NCI-H748 treated with DMSO at 0.1 percent for 48 hours (cell line): ENCODE data around the gene LRBA.

Experiments used
- DNase-seq: peaks from one replicate; lab custom pipeline; 2025; lab: John Stamatoyannopoulos, UW

LRBA gene

GRCh38 chr4:150366487-150366999 lies 648.5 kb downstream of the LRBA start:
- DNase-seq = peak; percentile 85

DNA sequence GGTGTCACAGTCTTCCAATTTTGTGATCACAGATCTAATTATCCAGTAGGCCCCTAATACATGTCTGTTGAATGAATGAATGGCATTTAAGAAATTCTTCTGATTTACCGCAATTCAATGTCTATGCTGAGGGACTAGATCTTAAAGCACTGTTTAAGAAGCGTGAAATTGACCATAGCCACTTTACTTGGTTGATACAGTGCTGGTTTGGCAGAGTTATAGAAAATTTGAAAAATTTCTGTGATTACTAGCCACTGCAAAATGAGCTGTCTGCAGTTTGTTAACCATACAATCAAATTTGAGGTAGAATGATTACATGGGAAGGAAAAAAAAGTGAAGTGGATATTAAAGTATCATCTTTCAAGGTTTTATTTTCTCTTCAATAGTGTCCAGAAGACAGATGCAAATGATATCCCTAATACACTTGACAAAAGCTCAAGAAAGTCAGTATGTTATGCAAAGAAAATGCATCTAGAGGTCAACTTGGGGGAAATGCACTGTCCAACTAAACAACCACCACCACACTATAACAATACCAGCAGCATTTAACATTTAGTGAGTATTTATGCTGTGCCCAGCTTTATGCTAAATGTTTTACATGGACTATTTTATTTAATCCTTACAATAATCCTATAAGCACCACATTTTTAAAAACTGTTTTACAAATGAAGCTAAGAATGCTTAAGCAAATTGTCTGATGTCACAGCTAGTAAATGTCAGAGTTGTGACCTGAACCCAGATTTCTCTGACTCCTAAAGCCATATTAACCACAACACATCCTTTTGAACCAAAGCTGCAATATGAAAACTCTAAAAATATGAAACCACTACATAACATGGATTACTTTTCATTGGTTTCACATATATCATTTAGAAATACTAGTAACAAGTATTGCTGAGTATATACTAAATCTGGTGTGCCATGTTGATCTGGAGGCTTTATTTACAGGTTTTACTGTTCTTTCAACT lies 651.1 kb downstream of the LRBA start:
- no peak for DNase-seq

GRCh38 chr4:150358691-150359090 lies 656.4 kb downstream of the LRBA start:
- no peak for DNase-seq

DNA sequence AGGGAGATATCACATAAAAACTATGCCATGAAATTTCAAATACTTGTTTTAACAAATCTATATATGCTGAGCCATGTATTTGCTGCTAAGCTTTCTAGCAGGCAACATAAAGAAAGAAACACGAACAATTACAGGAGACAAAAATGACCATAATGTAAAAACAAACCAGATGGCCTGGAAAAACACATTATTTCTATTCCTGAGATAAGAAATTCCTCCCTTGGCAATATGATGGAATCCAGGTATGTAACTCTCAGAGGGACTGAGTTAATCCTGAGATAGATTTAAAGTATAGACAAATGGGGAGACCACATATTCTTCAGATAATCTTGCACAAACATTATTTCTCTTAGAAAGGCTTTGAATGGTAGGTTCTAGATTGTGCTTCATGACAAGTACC lies 657.3 kb downstream of the LRBA start:
- no peak for DNase-seq

GRCh38 chr4:150355858-150356455 lies 659.1 kb downstream of the LRBA start:
- no peak for DNase-seq

DNA sequence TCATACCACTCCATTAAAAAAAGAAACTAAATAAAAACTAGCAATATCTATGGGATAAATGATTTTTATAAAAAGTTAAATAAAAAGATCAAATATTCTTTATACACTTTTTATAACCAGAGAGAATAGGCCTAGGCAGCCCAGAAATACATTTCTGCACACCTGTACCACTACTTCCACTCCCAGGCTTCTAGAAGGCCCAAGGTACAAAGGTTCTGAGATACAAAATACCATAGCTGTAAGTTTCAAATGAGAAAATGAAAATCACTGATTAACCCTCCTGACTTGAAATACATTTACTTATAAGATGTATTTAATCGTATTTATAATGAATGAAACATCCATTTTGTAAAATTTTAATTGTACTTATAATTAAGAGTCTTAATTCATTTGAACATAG lies 659.7 kb downstream of the LRBA start:
- no peak for DNase-seq

DNA sequence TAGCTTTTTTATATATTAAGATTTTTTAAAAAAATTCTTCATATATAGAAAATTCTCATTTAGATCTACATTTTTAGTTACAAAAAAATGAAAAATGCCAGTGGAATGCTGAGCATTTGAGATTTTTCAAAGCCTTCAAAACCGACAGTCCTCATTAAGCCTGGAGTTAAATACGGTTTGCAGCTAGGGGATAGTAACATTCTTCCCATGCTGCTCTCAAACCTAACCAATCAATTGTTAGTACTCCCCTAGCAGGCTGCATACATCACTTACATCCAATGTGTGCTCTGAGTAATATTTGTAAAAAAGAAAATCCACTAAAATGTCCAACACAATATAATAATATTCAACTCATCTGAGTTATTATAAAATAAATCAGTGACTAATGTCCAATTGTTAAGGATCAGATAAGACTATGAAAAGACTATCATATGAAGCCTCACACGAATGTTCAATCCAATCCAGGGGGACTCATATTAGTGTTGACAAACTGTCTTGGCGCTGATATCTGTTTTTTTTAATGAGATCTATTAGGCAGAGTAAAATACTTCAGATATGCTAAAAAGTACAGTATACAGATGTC lies 660.8 kb downstream of the LRBA start:
- no peak for DNase-seq

DNA sequence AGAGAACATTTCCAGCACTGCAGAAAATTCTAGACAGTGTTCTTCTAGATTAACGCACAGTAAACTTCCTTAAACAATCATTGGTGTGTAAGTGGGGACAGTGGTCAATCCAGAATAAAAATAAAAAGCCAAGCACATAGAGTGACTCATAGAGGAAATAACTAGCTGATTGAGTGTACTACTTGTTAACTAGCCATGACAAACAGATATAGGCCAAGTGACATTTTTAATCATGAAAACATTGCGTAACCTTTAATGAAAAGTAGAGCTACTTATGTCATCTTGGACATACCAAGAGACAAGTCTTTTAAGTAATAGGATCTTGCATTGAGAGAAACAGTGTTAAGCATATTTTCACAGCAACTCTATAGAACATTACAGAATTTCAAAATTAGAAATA lies 667.0 kb downstream of the LRBA start:
- DNase-seq = no peak

DNA sequence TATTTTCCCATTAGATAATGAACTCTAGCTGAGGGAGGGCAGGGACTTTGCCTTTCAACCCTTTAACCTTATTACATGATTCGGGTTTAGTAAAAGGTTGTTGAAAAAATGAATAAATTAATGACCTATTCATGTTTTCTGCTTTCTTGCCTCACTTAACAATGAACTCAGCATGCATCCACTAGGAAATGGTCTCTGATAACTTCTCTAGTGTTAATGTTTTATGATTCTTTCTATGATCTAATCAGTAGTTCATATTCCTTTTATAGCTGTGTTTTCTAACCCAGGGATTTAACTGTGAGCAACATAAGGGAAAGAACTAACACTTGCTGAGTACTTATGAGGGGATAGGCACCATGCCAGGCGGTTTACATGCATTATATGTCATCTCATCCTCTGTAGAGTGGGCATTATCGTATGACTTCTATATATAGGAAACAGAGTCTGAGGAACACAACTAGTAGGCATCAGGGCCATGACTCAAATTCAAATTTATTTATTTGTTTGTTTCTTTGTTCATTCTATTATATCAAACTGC lies 669.8 kb downstream of the LRBA start:
- no peak for DNase-seq

DNA sequence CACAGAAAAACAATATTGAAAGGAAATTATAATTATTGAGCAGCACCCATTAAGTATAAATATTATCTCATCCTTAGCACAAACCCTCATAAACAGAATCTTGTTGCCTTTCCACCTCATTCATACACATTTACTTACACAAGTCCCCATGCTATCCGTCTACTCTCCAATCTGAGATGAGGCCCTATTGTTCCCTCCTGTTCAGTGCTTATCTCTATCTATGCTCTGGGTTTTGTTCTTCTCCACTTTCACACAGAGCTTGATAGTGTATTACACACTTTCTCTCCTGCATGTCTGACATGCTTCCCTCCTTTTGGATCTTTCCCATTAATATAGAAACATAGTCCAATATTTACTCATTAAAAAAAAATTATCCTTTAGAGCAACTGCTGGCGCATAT lies 671.3 kb downstream of the LRBA start:
- no peak for DNase-seq

DNA sequence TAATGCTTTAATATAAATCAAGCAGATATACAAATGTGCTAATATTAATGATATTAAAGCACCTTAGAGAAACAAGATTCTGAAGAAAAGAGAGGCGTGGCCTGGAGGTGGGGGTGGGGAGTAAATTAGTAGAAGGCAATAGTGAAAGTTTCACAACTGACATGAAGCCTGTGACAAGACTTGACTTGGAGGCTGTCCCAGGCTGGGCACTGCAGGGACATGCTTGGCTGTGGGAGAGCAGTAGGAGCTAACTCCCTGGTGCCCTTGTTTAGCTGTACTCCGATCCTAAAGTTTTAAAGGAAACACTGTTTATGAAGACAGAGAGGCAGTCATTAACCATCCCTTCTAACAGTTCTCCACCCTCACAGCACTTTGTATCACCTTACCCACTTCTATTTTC lies 672.1 kb downstream of the LRBA start:
- no peak for DNase-seq

DNA sequence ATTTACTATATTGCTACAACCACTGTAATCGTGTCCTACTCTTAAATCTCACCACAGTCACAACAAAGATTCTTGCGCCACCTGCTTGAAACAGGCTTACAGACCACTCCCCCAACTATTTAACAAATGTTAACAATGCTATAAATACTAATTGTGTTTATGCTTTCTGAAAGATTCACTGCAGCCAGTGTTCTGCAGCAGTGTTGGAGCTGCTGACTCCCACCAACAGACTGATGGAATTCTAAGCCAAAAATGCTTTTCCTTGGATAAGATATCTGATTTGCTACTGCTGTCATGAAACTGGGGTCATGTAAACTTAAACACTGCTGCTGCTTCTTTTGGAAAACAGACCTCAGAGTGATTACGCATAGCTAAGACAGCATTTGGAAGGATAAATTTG lies 677.4 kb downstream of the LRBA start:
- peak; percentile 2 for DNase-seq

GRCh38 chr4:150336676-150337412 lies 678.2 kb downstream of the LRBA start:
- no peak for DNase-seq

DNA sequence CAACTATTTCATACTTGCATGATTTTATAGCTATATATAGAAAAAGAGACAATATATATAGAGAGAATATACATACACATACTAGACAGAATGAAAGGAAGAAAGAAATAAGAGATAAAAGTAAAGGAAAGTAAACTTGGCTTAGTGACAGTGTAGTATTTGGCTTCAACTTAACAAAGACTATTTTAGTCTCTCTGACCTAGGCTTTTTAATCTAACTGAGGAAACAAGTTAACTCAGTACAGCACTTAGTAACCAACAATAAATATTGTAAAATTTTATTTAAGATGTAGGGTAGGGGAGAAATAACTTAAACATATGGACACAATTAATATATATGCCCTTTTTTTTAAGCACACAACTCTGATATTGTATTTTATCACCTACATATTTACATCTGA lies 682.1 kb downstream of the LRBA start:
- DNase-seq = no peak

DNA sequence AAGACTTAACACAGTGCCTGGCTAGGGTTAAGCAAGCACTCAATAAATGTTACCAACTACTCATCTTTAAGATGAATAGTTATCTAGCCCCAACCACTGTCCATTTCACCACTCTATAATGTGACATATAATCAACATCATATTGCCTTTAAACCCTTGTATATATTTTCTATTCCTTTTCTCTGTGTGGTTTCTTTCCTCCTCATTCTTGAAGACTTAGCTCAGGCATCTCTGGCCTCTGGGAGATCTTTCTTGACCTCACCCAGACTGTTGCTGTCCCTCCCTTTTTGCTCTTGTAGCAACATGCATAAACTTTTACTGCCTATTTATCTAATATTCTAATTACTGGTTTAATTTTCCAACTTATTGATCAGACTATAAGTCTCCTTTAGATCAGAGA lies 683.0 kb downstream of the LRBA start:
- DNase-seq = no peak

GRCh38 chr4:150329373-150329772 lies 685.7 kb downstream of the LRBA start:
- DNase-seq = no peak

- no peak for DNase-seq
These were observed 686.6 kb downstream of the LRBA start for GRCh38 chr4:150328496-150328895.

DNA sequence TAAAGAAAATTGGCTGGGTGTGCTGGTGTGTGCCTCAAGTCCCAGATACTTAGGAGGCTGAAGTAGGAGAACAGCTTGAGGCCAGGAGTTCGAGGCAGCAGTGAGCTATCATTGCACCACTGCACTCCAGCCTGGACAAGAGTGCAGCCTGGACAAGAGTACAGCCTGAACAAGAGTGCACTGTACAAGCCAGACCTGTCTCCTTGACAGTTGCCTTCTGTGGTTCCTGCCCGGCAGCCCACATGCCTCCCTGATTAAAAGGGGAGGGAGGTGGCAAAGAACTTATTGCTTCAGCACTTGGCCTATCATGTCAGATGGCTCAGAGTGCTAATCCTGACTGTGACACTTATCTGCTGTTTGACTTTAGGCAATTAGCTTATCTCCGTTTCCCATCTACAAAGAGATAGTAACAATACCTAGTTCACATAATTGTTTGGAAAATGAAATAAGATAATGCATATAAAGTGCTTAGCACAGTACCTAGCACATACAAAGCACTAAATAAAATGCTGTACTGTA lies 687.8 kb downstream of the LRBA start:
- DNase-seq = no peak

- DNase-seq = no peak
These were observed 689.2 kb downstream of the LRBA start for GRCh38 chr4:150325872-150326271.

DNA sequence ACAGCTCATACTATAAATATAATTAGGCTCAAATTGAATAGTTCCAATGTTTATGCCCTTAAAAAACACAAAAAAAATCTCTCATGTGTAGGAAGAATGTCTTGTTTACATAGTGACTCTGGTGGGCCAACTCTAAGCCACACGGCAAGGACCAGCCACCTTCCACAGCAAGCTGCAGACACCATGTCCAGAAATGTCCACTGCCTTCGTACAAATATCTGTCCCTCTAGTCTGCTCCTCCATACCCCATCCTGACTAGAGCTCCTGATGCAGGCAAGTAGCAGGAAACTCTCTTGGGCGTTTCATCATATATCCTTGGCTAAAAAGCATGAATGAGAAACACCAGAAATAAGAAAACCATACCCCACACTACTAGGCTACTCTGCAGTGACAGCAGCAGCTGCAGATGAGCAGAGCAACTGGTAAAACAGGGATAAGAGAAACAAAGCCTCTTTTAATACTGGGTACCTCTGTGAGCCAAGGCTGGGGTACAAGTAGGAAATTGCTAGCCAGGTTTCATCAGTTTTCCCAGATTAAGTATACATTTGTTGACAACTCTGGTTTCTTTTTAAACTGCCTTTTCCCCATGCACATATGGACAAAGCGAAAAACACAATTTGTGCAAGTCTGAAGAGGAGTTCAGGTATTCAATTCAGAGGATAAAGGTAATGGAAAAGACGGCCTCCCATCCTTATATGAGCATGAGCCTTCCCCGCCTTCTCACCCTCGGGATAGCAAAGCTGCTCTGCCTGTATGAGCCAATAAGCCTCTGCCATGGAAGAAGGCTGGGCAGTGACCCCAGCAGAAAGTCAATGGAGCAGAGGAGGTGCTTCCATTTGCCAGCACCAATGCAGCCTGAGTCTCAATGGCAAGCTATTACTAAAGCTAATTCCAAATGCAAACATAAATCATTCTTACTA lies 691.4 kb downstream of the LRBA start:
- DNase-seq = no peak

DNA sequence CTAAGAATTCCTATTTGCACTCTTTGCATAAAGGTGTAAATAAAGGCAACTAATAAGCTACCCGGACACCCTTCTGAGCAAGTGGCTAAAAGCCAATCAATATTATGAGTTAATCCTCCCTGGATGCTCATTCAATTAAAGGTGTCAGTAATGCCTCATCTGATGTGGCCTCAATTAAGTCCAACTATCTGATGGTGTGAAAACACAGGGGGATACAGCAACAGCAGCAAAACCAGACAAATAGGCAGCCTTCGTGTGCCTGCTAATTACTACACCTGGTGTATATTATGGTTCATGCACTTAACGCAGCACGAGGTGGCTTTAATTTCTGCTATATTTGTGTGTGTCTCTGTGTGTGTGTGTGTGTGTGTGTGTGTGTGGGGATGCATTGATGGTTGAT lies 692.4 kb downstream of the LRBA start:
- no peak for DNase-seq
